HEK293 (cell line): ENCODE results near the gene IFRD2.

Experiments used
- CTCF ChIA-PET: fragments of 350-600 bp; formaldehyde crosslinking; extraction: SDS; loops from one replicate; lab custom pipeline; 2021; ENCODE audit warnings: antibody characterized with exemption; lab: Yijun Ruan, JAX
- POLR2A ChIA-PET: fragments of 300-600 bp; formaldehyde crosslinking; extraction: SDS; loops from one replicate; lab custom pipeline; 2020; ENCODE audit warnings: antibody characterized with exemption, inconsistent platforms; lab: Yijun Ruan, JAX
- H3K27ac ChIP-seq: fragments of 200-500 bp; sonication (Bioruptor generic); 2 replicates; pipeline ENCODE4 v1.5.1; 2014; ENCODE audit warnings: low read depth, low read length, control low read depth, inconsistent platforms; ENCODE audit errors: extremely low read depth
- H3K36me3 ChIP-seq, 2 experiments: fragments of 200-500 bp in 1 of 2; sonication (Bioruptor generic) in 1 of 2; 1 replicate in 1 of 2; 2 replicates in 1 of 2; pipeline ENCODE4 v1.5.1; 2014 to 2017; ENCODE audit warnings: inconsistent platforms in 2 of 2, low read length in 2 of 2; ENCODE audit not compliant: control insufficient read depth in 2 of 2, insufficient read depth in 1 of 2
- H3K4me1 ChIP-seq: fragments of 200-500 bp; sonication (Bioruptor generic); 2 replicates; pipeline ENCODE4 v1.5.1; 2014; ENCODE audit warnings: mild to moderate bottlenecking, low read length, inconsistent platforms; ENCODE audit not compliant: control insufficient read depth, insufficient read depth
- H3K4me3 ChIP-seq: 2 replicates; pipeline ENCODE4 v1.5.1; 2011; ENCODE audit warnings: low read depth, mild to moderate bottlenecking, control low read depth, low read length, moderate library complexity
- H3K9me3 ChIP-seq: fragments of 200-500 bp; sonication (Bioruptor generic); 2 replicates; pipeline ENCODE4 v1.5.1; 2014; ENCODE audit warnings: low read depth, low read length, inconsistent platforms; ENCODE audit not compliant: control insufficient read depth, insufficient read depth
- FEZF1 ChIP-seq: fragments of 450-650 bp; formaldehyde crosslinking; IDR thresholded peaks from 2 replicates; pipeline ENCODE4 v1.5.1; 2016; ENCODE audit warnings: missing biosample characterization, missing genetic modification characterization
- KLF8 ChIP-seq: fragments of 450-650 bp; formaldehyde crosslinking; IDR thresholded peaks from 2 replicates; pipeline ENCODE4 v1.5.1; 2016; ENCODE audit warnings: missing biosample characterization, missing genetic modification characterization
- PRDM4 ChIP-seq: fragments of 450-650 bp; formaldehyde crosslinking; IDR thresholded peaks from 2 replicates; pipeline ENCODE4 v1.5.1; 2017; ENCODE audit warnings: missing biosample characterization, missing genetic modification characterization
- SALL2 ChIP-seq: fragments of 450-650 bp; formaldehyde crosslinking; IDR thresholded peaks from 2 replicates; pipeline ENCODE4 v1.5.0; 2017; ENCODE audit warnings: missing biosample characterization, mild to moderate bottlenecking, missing genetic modification characterization, borderline replicate concordance
- SCRT1 ChIP-seq: fragments of 450-650 bp; formaldehyde crosslinking; IDR thresholded peaks from 2 replicates; pipeline ENCODE4 v1.5.1; 2016; ENCODE audit warnings: missing biosample characterization, missing genetic modification characterization, borderline replicate concordance
- SP2 ChIP-seq: fragments of 450-650 bp; formaldehyde crosslinking; IDR thresholded peaks from 2 replicates; pipeline ENCODE4 v1.5.1; 2016; ENCODE audit warnings: missing biosample characterization, missing genetic modification characterization
- TRIM28 ChIP-seq: IDR thresholded peaks from 2 replicates; pipeline ENCODE4 v1.6.1; 2011; ENCODE audit warnings: low read length, control low read depth, borderline replicate concordance
- ZBTB44 ChIP-seq: fragments of 450-650 bp; IDR thresholded peaks from 2 replicates; pipeline ENCODE4 v1.5.1; 2018; ENCODE audit warnings: missing biosample characterization, mild to moderate bottlenecking, missing genetic modification characterization
- ZFP37 ChIP-seq: fragments of 450-650 bp; formaldehyde crosslinking; IDR thresholded peaks from 2 replicates; pipeline ENCODE4 v1.5.1; 2016; ENCODE audit warnings: missing biosample characterization, missing genetic modification characterization
- ZNF10 ChIP-seq: fragments of 450-650 bp; formaldehyde crosslinking; IDR thresholded peaks from 2 replicates; pipeline ENCODE4 v1.5.1; 2017; ENCODE audit warnings: missing biosample characterization, missing genetic modification characterization
- ZNF169 ChIP-seq: fragments of 450-650 bp; formaldehyde crosslinking; IDR thresholded peaks from 2 replicates; pipeline ENCODE4 v1.5.1; 2016; ENCODE audit warnings: missing biosample characterization, missing genetic modification characterization
- ZNF202 ChIP-seq: fragments of 450-650 bp; formaldehyde crosslinking; IDR thresholded peaks from 2 replicates; pipeline ENCODE4 v1.5.1; 2016; ENCODE audit warnings: missing biosample characterization, missing genetic modification characterization, borderline replicate concordance
- ZNF221 ChIP-seq: fragments of 450-650 bp; formaldehyde crosslinking; IDR thresholded peaks from 2 replicates; pipeline ENCODE4 v1.5.1; 2017; ENCODE audit warnings: missing biosample characterization, missing genetic modification characterization, borderline replicate concordance
- ZNF239 ChIP-seq: fragments of 450-650 bp; formaldehyde crosslinking; IDR thresholded peaks from 2 replicates; pipeline ENCODE4 v1.5.1; 2016; ENCODE audit warnings: missing biosample characterization, missing genetic modification characterization
- ZNF26 ChIP-seq: fragments of 450-650 bp; formaldehyde crosslinking; IDR thresholded peaks from 2 replicates; pipeline ENCODE4 v1.5.1; 2016; ENCODE audit warnings: missing biosample characterization, missing genetic modification characterization
- ZNF274 ChIP-seq, 2 experiments: fragments of 200-500 bp in 1 of 2; fragments of 450-650 bp in 1 of 2; sonication (Bioruptor generic) in 1 of 2; formaldehyde crosslinking in 1 of 2; IDR thresholded peaks; 2 replicates each; pipeline versions ENCODE4 v1.5.1 to v1.6.1; 2014 to 2016; ENCODE audit warnings: borderline replicate concordance in 1 of 2, inconsistent platforms in 1 of 2, low read length in 1 of 2, missing biosample characterization in 1 of 2, missing genetic modification characterization in 1 of 2
- ZNF394 ChIP-seq: fragments of 450-650 bp; formaldehyde crosslinking; IDR thresholded peaks from 2 replicates; pipeline ENCODE4 v1.5.1; 2016; ENCODE audit warnings: missing biosample characterization, missing genetic modification characterization, mild to moderate bottlenecking, moderate library complexity, borderline replicate concordance
- ZNF560 ChIP-seq: fragments of 450-650 bp; formaldehyde crosslinking; IDR thresholded peaks from 2 replicates; pipeline ENCODE4 v1.5.1; 2017; ENCODE audit warnings: missing biosample characterization, missing genetic modification characterization, borderline replicate concordance
- ZNF670 ChIP-seq: fragments of 450-650 bp; formaldehyde crosslinking; IDR thresholded peaks from 2 replicates; pipeline ENCODE4 v1.5.1; 2016; ENCODE audit warnings: missing biosample characterization, missing genetic modification characterization, low read depth
- ZNF785 ChIP-seq: fragments of 450-650 bp; formaldehyde crosslinking; IDR thresholded peaks from 2 replicates; pipeline ENCODE4 v1.5.1; 2016; ENCODE audit warnings: missing biosample characterization, missing genetic modification characterization
- ZNF791 ChIP-seq: fragments of 450-650 bp; formaldehyde crosslinking; IDR thresholded peaks from 2 replicates; pipeline ENCODE4 v1.5.1; 2016; ENCODE audit warnings: missing biosample characterization, missing genetic modification characterization
- ZNF830 ChIP-seq: fragments of 450-650 bp; IDR thresholded peaks from 2 replicates; pipeline ENCODE4 v1.5.0; 2018; ENCODE audit warnings: missing biosample characterization, missing genetic modification characterization, low read depth, mild to moderate bottlenecking, moderate library complexity
- ZSCAN5A ChIP-seq: fragments of 450-650 bp; formaldehyde crosslinking; IDR thresholded peaks from 2 replicates; pipeline ENCODE4 v1.5.1; 2016; ENCODE audit warnings: missing biosample characterization, missing genetic modification characterization
- TF ChIP-seq, protein P1 (sequence below): fragments of 450-650 bp; formaldehyde crosslinking; IDR thresholded peaks from 2 replicates; pipeline ENCODE4 v1.5.1; 2017; ENCODE audit warnings: missing biosample characterization, missing genetic modification characterization

IFRD2 gene

DNA sequence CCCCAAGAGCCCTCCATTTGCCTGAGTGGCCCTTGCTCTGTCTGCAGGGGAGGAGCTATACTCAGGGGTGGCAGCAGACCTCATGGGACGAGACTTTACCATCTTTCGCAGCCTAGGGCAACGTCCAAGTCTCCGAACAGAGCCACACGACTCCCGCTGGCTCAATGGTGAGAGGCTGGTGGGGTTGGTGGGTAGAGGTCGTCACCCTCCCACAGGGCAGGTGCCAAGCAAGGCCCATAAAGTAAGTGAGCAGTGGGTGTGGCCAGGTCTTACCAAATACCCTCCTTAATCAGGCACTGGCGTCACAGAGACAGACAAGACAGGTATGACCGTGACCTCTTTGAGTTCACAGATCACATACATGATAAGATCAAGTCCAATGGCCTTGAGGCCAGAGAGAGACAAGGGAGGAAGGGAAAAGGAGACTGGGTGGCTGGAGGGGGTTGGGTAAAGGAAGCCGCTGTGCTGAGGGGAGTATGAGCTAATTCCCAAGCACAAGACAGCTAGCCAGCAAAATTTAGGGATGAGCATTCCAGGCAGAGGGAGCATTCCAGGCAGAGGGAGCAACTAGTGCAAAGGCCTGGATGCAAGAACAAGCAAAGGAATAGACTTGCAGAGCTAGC lies 20.8 kb downstream of the IFRD2 start:
- no peaks in the 10 kb centered on the region for H3K36me3 ChIP-seq
- no peak overlapping the region for H3K4me3 ChIP-seq
- CTCF ChIA-PET, result interaction anchor here (0.6 to 3.8 kb wide), 12 partner anchors 8 to 238 kb away, joined by 3 to 38 read pairs (median 5); no protein-coding TSS in a partner anchor
- no peaks in the 10 kb centered on the region for H3K9me3 ChIP-seq
- POLR2A ChIA-PET, result no interaction called here
- TF ChIP-seq ZBTB44 (tag by site-specific recombination) (no peak), SALL2 (tag by site-specific recombination) (no peak), ZNF785 (tag by site-specific recombination) (no peak), ZNF830 (no peak), ZNF221 (tag by site-specific recombination) (no peak), ZNF394 (tag by site-specific recombination) (no peak), ZNF670 (tag by site-specific recombination) (no peak), ZNF791 (no peak), ZNF239 (tag by site-specific recombination) (no peak), ZNF274 (IDR thresholded peaks at IDR 0.05; ENCODE audit: low read length) (no peak), ZNF274 (tag by site-specific recombination; IDR thresholded peaks at IDR 0.05; ENCODE audit: borderline replicate concordance) (no peak), TRIM28 (no peak), SCRT1 (no peak), ZNF10 (tag by site-specific recombination) (no peak), SP2 (no peak), ZNF202 (tag by site-specific recombination) (no peak), ZNF560 (tag by site-specific recombination) (no peak), ZNF26 (tag by site-specific recombination) (no peak), ZFP37 (tag by site-specific recombination) (no peak)
- TF ChIP-seq, all 188 proteins: peak for 0
- Histone ChIP-seq H3K27ac (no peak overlapping the region), H3K4me1 (no peaks in the 10 kb centered on the region)

DNA sequence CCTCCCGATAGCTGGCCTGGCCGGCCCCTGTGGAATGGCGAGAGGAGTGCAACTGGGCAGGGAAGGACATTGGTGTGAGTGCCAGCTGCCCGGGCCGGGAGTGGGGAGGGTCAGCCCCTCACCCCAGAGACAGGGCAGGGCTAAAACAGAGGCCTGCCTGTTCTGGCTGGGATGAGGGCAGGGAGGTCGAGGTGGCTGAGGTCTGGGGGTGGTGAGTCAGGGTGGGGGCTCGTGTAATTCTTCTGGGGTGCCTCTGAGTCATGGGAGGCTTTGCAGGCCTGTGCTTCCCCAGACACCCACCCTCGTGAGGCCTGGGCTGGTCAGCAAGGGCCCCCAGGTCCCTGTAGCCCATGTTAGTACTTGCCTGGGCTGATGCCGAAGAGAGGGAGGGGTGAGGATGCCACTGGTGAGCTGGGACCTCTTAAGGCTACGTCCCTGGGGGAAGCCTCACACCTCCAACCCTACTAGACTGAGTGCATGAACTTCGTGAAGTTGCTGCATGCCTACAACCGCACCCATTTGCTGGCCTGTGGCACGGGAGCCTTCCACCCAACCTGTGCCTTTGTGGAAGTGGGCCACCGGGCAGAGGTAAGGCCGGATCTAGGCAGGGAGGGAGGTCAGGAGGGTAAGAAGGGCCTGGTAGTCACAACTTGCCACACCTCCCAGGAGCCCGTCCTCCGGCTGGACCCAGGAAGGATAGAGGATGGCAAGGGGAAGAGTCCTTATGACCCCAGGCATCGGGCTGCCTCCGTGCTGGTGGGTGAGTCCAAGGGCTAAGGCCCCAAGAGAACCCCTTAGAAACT lies 21.6 kb downstream of the IFRD2 start:
- ChIA-PET POLR2A (no interaction called here), CTCF (interaction anchor here (0.6 to 3.8 kb wide), 10 partner anchors 7 to 85 kb away, joined by 3 to 38 read pairs (median 6); no protein-coding TSS in a partner anchor)
- H3K9me3 ChIP-seq, result no peaks in the 10 kb centered on the region
- H3K27ac ChIP-seq, result no peak overlapping the region
- H3K4me3 ChIP-seq, result no peak overlapping the region
- H3K4me1 ChIP-seq, result no peaks in the 10 kb centered on the region
- no peaks in the 10 kb centered on the region for H3K36me3 ChIP-seq
- TF ChIP-seq FEZF1 (tag by site-specific recombination) (no peak), PRDM4 (tag by site-specific recombination) (no peak), ZSCAN5A (tag by site-specific recombination) (no peak), ZNF169 (tag by site-specific recombination) (no peak), KLF8 (tag by site-specific recombination) (no peak)
- TF ChIP-seq, protein P1, sequence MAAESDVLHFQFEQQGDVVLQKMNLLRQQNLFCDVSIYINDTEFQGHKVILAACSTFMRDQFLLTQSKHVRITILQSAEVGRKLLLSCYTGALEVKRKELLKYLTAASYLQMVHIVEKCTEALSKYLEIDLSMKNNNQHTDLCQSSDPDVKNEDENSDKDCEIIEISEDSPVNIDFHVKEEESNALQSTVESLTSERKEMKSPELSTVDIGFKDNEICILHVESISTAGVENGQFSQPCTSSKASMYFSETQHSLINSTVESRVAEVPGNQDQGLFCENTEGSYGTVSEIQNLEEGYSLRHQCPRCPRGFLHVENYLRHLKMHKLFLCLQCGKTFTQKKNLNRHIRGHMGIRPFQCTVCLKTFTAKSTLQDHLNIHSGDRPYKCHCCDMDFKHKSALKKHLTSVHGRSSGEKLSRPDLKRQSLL (tag by site-specific recombination), result no peak
